Endothelial cell of umbilical vein (primary cell): ENCODE measurements around the gene PDX1. TPM values are rescaled to one million over a fixed set of nuclear protein-coding genes. Genes with fewer than 3 reads are reported as not detected.

ENCODE experiments used
- BruUV-seq: library from RNA; stranded (reverse); fragments of 400-500 nt; replicated peaks from 2 replicates; lab custom pipeline; 2021; lab: Mats Ljungman, UMichigan
- CTCF ChIA-PET: fragments of 300-600, 350-600 bp; sonication (Branson Sonifier 250); formaldehyde crosslinking; loops from one replicate; lab custom pipeline; 2021; ENCODE audit warnings: antibody characterized with exemption, inconsistent platforms; lab: Charles Lee
- POLR2A ChIA-PET: fragments of 300-600, 350-600 bp; sonication (Branson Sonifier 250); formaldehyde crosslinking; loops from one replicate; lab custom pipeline; 2021; ENCODE audit warnings: antibody characterized with exemption, inconsistent platforms; lab: Charles Lee
- DNase-seq: peaks from one replicate; pipeline ENCODE4 v3.0.0-alpha.2; 2011; ENCODE audit warnings: low read depth, low spot score
- FAIRE-seq: peaks from 2 replicates; lab custom pipeline; 2011; peaks lifted over from hg19 to GRCh38; lab: Jason Lieb, UNC
- H2AFZ ChIP-seq: 2 replicates; pipeline ENCODE4 v1.6.0; 2012; ENCODE audit warnings: low read depth, low read length, control low read depth, inconsistent platforms
- H3K27ac ChIP-seq: 2 replicates; pipeline ENCODE4 v1.5.1; 2011; ENCODE audit warnings: low read depth, mild to moderate bottlenecking, control low read depth, low read length, moderate library complexity; ENCODE audit not compliant: insufficient read depth
- H3K27me3 ChIP-seq, 2 experiments: 2 replicates each; pipeline versions ENCODE4 v1.6.0 to v1.6.1; 2011; ENCODE audit warnings: low read length in 2 of 2, mixed read lengths in 1 of 2; ENCODE audit not compliant: control insufficient read depth in 2 of 2, insufficient read depth in 2 of 2
- H3K36me3 ChIP-seq, 2 experiments: 2 replicates in 1 of 2; 3 replicates in 1 of 2; pipeline ENCODE4 v1.5.1; 2011; ENCODE audit warnings: low read length in 2 of 2, mild to moderate bottlenecking in 1 of 2, moderate library complexity in 1 of 2; ENCODE audit not compliant: control insufficient read depth in 2 of 2, insufficient read depth in 2 of 2; ENCODE audit errors: extremely low read depth in 1 of 2
- H3K4me1 ChIP-seq: 3 replicates; pipeline ENCODE4 v1.5.1; 2011; ENCODE audit warnings: mild to moderate bottlenecking, low read length; ENCODE audit not compliant: control insufficient read depth, insufficient read depth; ENCODE audit errors: extremely low read depth
- H3K4me2 ChIP-seq: 2 replicates; pipeline ENCODE4 v1.6.1; 2011; ENCODE audit warnings: low read length, control low read depth, mixed read lengths; ENCODE audit not compliant: insufficient read depth
- H3K4me3 ChIP-seq, 3 experiments: fragments of 200-600 bp in 1 of 3; sonication (generic), shearing (Covaris generic) in 1 of 3; replicated peaks in 1 of 3; 2 replicates each; pipeline ENCODE4 v1.5.1; 2011 to 2016; ENCODE audit warnings: control low read depth in 3 of 3, low read length in 3 of 3, mild to moderate bottlenecking in 2 of 3, inconsistent platforms in 1 of 3, low read depth in 1 of 3, moderate library complexity in 1 of 3; ENCODE audit not compliant: insufficient read depth in 1 of 3
- H3K79me2 ChIP-seq: 2 replicates; pipeline ENCODE4 v1.6.0; 2012; ENCODE audit warnings: low read length, inconsistent platforms; ENCODE audit not compliant: control insufficient read depth, insufficient read depth
- H3K9ac ChIP-seq: replicated peaks from 2 replicates; pipeline ENCODE3; 2011; ENCODE audit warnings: low read length, control low read depth; ENCODE audit not compliant: insufficient read depth; ENCODE audit errors: extremely low read depth
- H3K9me1 ChIP-seq: replicated peaks from 3 replicates; pipeline ENCODE4 v1.6.0; 2011; ENCODE audit warnings: mild to moderate bottlenecking, low read length; ENCODE audit not compliant: control insufficient read depth, insufficient read depth; ENCODE audit errors: extremely low read depth
- H3K9me3 ChIP-seq: replicated peaks from 2 replicates; pipeline ENCODE4 v1.5.1; 2012; ENCODE audit warnings: low read length, inconsistent platforms; ENCODE audit not compliant: control insufficient read depth, insufficient read depth
- H4K20me1 ChIP-seq: replicated peaks from 2 replicates; pipeline ENCODE3; 2011; ENCODE audit warnings: mild to moderate bottlenecking, low read length; ENCODE audit not compliant: control insufficient read depth, insufficient read depth; ENCODE audit errors: extremely low read depth
- EZH2 ChIP-seq: IDR thresholded peaks from 2 replicates; pipeline ENCODE4 v1.6.1; 2012; ENCODE audit warnings: borderline replicate concordance, low read depth, mild to moderate bottlenecking, moderate library complexity, low read length, inconsistent platforms; ENCODE audit not compliant: severe bottlenecking
- FOS ChIP-seq: IDR thresholded peaks from 2 replicates; pipeline ENCODE4 v1.6.1; 2011; ENCODE audit warnings: mild to moderate bottlenecking, low read length, moderate library complexity, borderline replicate concordance; ENCODE audit not compliant: insufficient read depth
- GATA2 ChIP-seq: IDR thresholded peaks from 2 replicates; pipeline ENCODE4 v1.7.0; 2011; ENCODE audit warnings: low read depth, mild to moderate bottlenecking, moderate library complexity, mixed read lengths, low read length; ENCODE audit not compliant: insufficient read length, insufficient read depth
- JUN ChIP-seq: IDR thresholded peaks from 2 replicates; pipeline ENCODE4 v1.6.1; 2011; ENCODE audit warnings: borderline replicate concordance, low read depth; ENCODE audit not compliant: insufficient read length, insufficient read depth
- MAX ChIP-seq: IDR thresholded peaks from 2 replicates; pipeline ENCODE4 v1.6.1; 2011; ENCODE audit not compliant: insufficient read depth, insufficient read length
- MYC ChIP-seq: IDR thresholded peaks from one replicate; pipeline ENCODE4 v1.6.1; 2011; ENCODE audit warnings: mild to moderate bottlenecking, low read depth, low read length
- POLR2A ChIP-seq: IDR thresholded peaks from 2 replicates; pipeline ENCODE4 v1.6.1; 2012; ENCODE audit warnings: low read depth, mild to moderate bottlenecking, control low read depth, low read length
- POLR2AphosphoS5 ChIP-seq: IDR thresholded peaks from 2 replicates; pipeline ENCODE4 v1.6.1; 2012; ENCODE audit warnings: low read depth, mild to moderate bottlenecking, control low read depth, low read length, moderate library complexity; ENCODE audit not compliant: insufficient read depth
- dilution Hi-C: fragments of 300-500 bp; cut with MboI; formaldehyde crosslinking; loops from one replicate; pipeline ENCODE4 v1.15.0; 2019; ENCODE audit warnings: low sequenced_read_pairs; ENCODE audit not compliant: extremely low pct_ligation_motif_present
- intact Hi-C: fragments of 100-400 bp; cut with micrococcal nuclease; formaldehyde crosslinking; loops from one replicate; pipeline ENCODE4 v1.10.0; 2022
- polyA plus RNA-seq, 4 experiments: library from polyadenylated mRNA; depleted of rRNA in 3 of 4; stranded (reverse) in 3 of 4; unstranded in 1 of 4; fragments of >200 nt; gene quantifications; 2 replicates each; pipeline versions ENCODE4 v1.2.1 to v1.2.3, GENCODE V29; 2011 to 2012; ENCODE audit warnings: missing spikeins in 1 of 4
- total RNA-seq: library from RNA; stranded (reverse); gene quantifications from 2 replicates; pipeline ENCODE4 v1.2.3, GENCODE V29; 2021
- TF ChIP-seq, protein P1 (sequence below), 2 donors: IDR thresholded peaks; 1 replicate in 1 of 2; 2 replicates in 1 of 2; pipeline ENCODE4 v1.5.1; 2011; ENCODE audit warnings: low read length in 2 of 2, mild to moderate bottlenecking in 2 of 2, moderate library complexity in 2 of 2, control low read depth in 1 of 2, inconsistent platforms in 1 of 2, low read depth in 1 of 2; ENCODE audit not compliant: insufficient read depth in 1 of 2; ENCODE audit errors: extremely low read depth in 1 of 2

PDX1 gene
- total and polyA plus RNA-seq, 2 donors (not counting 3 experiments of a cell fraction or from before 2014, with no cell fraction given): not detected

- H3K9ac ChIP-seq: no peak overlapping the region
- H2AFZ ChIP-seq: no peak overlapping the region
- no peaks in the 10 kb centered on the region for H3K9me1 ChIP-seq
- POLR2A ChIA-PET: no interaction called here
- no peak for DNase-seq
- H3K27ac ChIP-seq: no peak overlapping the region
- no peak overlapping the region for H3K4me2 ChIP-seq
- no peak overlapping the region for H3K4me3 ChIP-seq
- peaks cover 81 to 98% of the 10 kb centered on the region in 2 experiments for H3K27me3 ChIP-seq
- peaks cover 3% of the 10 kb centered on the region for H3K4me1 ChIP-seq
- H3K9me3 ChIP-seq: no peaks in the 10 kb centered on the region
- no peaks in the 10 kb centered on the region for H4K20me1 ChIP-seq
- no peaks in the 10 kb centered on the region for H3K36me3 ChIP-seq
- FAIRE-seq: no peak
- intact Hi-C loops: no loop called here
- CTCF ChIA-PET: interaction anchor here (0.7 to 0.9 kb wide), 4 partner anchors 11 to 1018 kb away, joined by 3 to 4 read pairs (median 3); no protein-coding TSS in a partner anchor
- H3K79me2 ChIP-seq: no peaks in the 10 kb centered on the region
- TF ChIP-seq FOS: no peak
- TF ChIP-seq MAX: no peak
- TF ChIP-seq, protein P1, sequence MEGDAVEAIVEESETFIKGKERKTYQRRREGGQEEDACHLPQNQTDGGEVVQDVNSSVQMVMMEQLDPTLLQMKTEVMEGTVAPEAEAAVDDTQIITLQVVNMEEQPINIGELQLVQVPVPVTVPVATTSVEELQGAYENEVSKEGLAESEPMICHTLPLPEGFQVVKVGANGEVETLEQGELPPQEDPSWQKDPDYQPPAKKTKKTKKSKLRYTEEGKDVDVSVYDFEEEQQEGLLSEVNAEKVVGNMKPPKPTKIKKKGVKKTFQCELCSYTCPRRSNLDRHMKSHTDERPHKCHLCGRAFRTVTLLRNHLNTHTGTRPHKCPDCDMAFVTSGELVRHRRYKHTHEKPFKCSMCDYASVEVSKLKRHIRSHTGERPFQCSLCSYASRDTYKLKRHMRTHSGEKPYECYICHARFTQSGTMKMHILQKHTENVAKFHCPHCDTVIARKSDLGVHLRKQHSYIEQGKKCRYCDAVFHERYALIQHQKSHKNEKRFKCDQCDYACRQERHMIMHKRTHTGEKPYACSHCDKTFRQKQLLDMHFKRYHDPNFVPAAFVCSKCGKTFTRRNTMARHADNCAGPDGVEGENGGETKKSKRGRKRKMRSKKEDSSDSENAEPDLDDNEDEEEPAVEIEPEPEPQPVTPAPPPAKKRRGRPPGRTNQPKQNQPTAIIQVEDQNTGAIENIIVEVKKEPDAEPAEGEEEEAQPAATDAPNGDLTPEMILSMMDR (IDR thresholded peaks at IDR 0.05; ENCODE audit: extremely low read depth in 1 of 2, insufficient read depth in 1 of 2, low read depth in 1 of 2, low read length in 2 of 2): no peak
- no peak for TF ChIP-seq POLR2AphosphoS5
- TF ChIP-seq MYC: no peak
- TF ChIP-seq EZH2: no peak
- no peak for TF ChIP-seq JUN
- TF ChIP-seq POLR2A: no peak
- no peak for TF ChIP-seq GATA2
- dilution Hi-C loops: no loop called here
- BruUV-seq: no TSS peak
Measured at GRCh38 chr13:27964741-27965323, 45.0 kb downstream of the PDX1 start.
